Measurements from ENCODE around the gene CDH19. TPM values are rescaled to one million over a fixed set of nuclear protein-coding genes. Genes with fewer than 3 reads are reported as not detected.

Gene CDH19
- total and polyA plus RNA-seq, 2 of the 4 experiments (the other 2 are of a cell fraction): not detected

DNA sequence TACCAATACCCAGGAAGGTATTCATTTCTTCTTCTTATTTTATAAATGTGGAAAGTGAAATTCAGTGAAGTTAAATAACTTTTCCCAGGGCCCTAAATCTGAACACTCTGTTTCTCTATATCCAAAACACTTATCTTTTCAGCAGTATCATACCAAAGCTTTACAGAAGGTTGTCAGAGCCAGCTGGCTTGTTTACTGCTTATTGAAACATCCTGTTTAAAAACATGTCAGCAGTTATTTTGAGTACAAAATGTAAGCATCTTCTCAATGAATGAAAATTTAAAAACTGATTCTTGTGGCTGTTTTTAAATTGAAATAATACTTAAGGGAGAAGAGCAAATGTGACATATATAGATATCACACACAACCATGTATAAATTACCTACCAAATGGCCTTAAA lies 11.3 kb upstream of the CDH19 start:
- H3K56ac ChIP-seq (ENCODE audit: extremely low read depth, insufficient read depth, low read length): no peak overlapping the region
- H2BK5ac ChIP-seq (ENCODE audit: low read depth, low read length, poor library complexity, severe bottlenecking): no peak overlapping the region
- POLR2A ChIA-PET (ENCODE audit: unreplicated experiment): no interaction called here
- H3K4ac ChIP-seq (ENCODE audit: low read depth, low read length): no peak overlapping the region
- H2AK9ac ChIP-seq (replicated peaks; ENCODE audit: low read depth, low read length, poor library complexity): no peak overlapping the region
- in situ Hi-C loops (cut with MboI; ENCODE audit: low sequenced_read_pairs): no loop called here
- no peak overlapping the region for H3K9ac ChIP-seq (ENCODE audit: low read depth, low read length)
- no peaks in the 10 kb centered on the region for H3K4me1 ChIP-seq (ENCODE audit: control insufficient read depth, insufficient read depth, low read length)
- H4K8ac ChIP-seq (ENCODE audit: low read depth in 2 of 2, low read length in 2 of 2): no peak overlapping the region
- no peak overlapping the region for H2BK120ac ChIP-seq (ENCODE audit: low read depth, low read length)
- no peak overlapping the region for H3K27ac ChIP-seq (ENCODE audit: insufficient read depth, low read length)
- TF ChIP-seq NFE2L2 (IDR thresholded peaks at IDR 0.05; ENCODE audit: low read depth, low read length) (no peak), ELK1 (IDR thresholded peaks at IDR 0.05; ENCODE audit: borderline replicate concordance, low read depth, low read length) (no peak), CEBPB (IDR thresholded peaks at IDR 0.05; ENCODE audit: low read depth, low read length) (no peak), MXI1 (IDR thresholded peaks at IDR 0.05; ENCODE audit: borderline replicate concordance, low read depth, low read length) (no peak), RAD21 (IDR thresholded peaks at IDR 0.05; ENCODE audit: low read length) (no peak), MAZ (IDR thresholded peaks at IDR 0.05; ENCODE audit: borderline replicate concordance, low read depth, low read length) (no peak), BHLHE40 (IDR thresholded peaks at IDR 0.05; ENCODE audit: low read depth, low read length) (no peak), CHD1 (IDR thresholded peaks at IDR 0.05; ENCODE audit: low read depth, low read length) (no peak), FOS (IDR thresholded peaks at IDR 0.05; ENCODE audit: low read depth, low read length) (no peak)
- no peak overlapping the region for H3K23ac ChIP-seq (ENCODE audit: low read depth, low read length)
- peaks cover 13% of the 10 kb centered on the region; the same call in 1 of the 2 replicates for H3K9me3 ChIP-seq (ENCODE audit: control insufficient read depth, insufficient read depth, low read length)
- no peaks in the 10 kb centered on the region for H3K27me3 ChIP-seq (ENCODE audit: control insufficient read depth, insufficient read depth, low read length)
- no peaks in the 10 kb centered on the region for H4K20me1 ChIP-seq (ENCODE audit: insufficient read depth, low read length)
- CTCF ChIA-PET: no interaction called here
- dilution Hi-C loops (cut with HindIII; ENCODE audit: low sequenced_read_pairs, unreplicated experiment): no loop called here
- H4K5ac ChIP-seq (ENCODE audit: low read depth, low read length): no peak overlapping the region
- DNase-seq (no peak), ATAC-seq (ENCODE audit: low read depth) (no peak)
- H2AFZ ChIP-seq (replicated peaks; ENCODE audit: low read length, poor library complexity): no peak overlapping the region
- H3K4me2 ChIP-seq (ENCODE audit: low read depth, low read length): no peak overlapping the region
- no peaks in the 10 kb centered on the region for H3K79me1 ChIP-seq (ENCODE audit: low read depth in 1 of 2, low read length in 2 of 2)
- no TSS peak for BruUV-seq (replicated peaks)
- H3K36me3 ChIP-seq (ENCODE audit: control insufficient read depth, insufficient read depth, low read length): no peaks in the 10 kb centered on the region
- H3K18ac ChIP-seq (ENCODE audit: low read depth, low read length): no peak overlapping the region
- H2BK20ac ChIP-seq (ENCODE audit: low read depth, low read length): no peak overlapping the region
- H2BK15ac ChIP-seq (ENCODE audit: low read depth, low read length): no peak overlapping the region
- intact Hi-C loops (cut with micrococcal nuclease): no loop called here
- no peak overlapping the region for H3K4me3 ChIP-seq (ENCODE audit: insufficient read depth, low read depth, low read length)
- no peak overlapping the region for H2AK5ac ChIP-seq (ENCODE audit: low read depth, low read length)
- no peak overlapping the region for H3K14ac ChIP-seq (replicated peaks; ENCODE audit: low read depth, low read length)
- H4K91ac ChIP-seq (ENCODE audit: insufficient read depth, low read depth, low read length): no peak overlapping the region
- no peaks in the 10 kb centered on the region for H3K9me1 ChIP-seq (ENCODE audit: insufficient read depth, low read length)

Measured in IMR-90 (cell line).